GM10248 (cell line): ENCODE data around the gene SSRP1.

ENCODE experiments used
- CTCF ChIA-PET: fragments of 300-600 bp; sonication (Branson Sonifier 250); formaldehyde crosslinking; extraction: SDS; loops from one replicate; lab custom pipeline; 2021; ENCODE audit warnings: antibody characterized with exemption; lab: Yijun Ruan, JAX
- POLR2A ChIA-PET: fragments of 350-650 bp; sonication (Branson Sonifier 250); formaldehyde crosslinking; extraction: SDS; loops from one replicate; lab custom pipeline; 2020; ENCODE audit warnings: antibody characterized with exemption; lab: Yijun Ruan, JAX
- DNase-seq: peaks from one replicate; pipeline ENCODE4 v3.0.0; 2012; ENCODE audit errors: extremely low spot score
- CTCF ChIP-seq: IDR thresholded peaks from 2 replicates; pipeline ENCODE4 v1.5.1; 2012; ENCODE audit warnings: mild to moderate bottlenecking, low read depth; ENCODE audit errors: extremely low read depth, missing control alignments, control extremely low read depth

The SSRP1 gene

GRCh38 chr11:57316017-57316416 is 19.7 kb downstream of the SSRP1 start:
- CTCF ChIA-PET, result no interaction called here
- POLR2A ChIA-PET, result interaction anchor here (0.8 kb wide), 1 partner anchor 75 kb away, joined by 3 read pairs; no protein-coding TSS in a partner anchor
- DNase-seq, result no peak
- TF ChIP-seq CTCF, result no peak

GRCh38 chr11:57315491-57315890 is 20.2 kb downstream of the SSRP1 start:
- DNase-seq, result no peak
- POLR2A ChIA-PET, result interaction anchor here (0.8 kb wide), 1 partner anchor 74 kb away, joined by 3 read pairs; no protein-coding TSS in a partner anchor
- no peak for TF ChIP-seq CTCF
- CTCF ChIA-PET, result interaction anchor here (0.8 kb wide), 1 partner anchor 28 kb away, joined by 3 read pairs; no protein-coding TSS in a partner anchor

- no peak for TF ChIP-seq CTCF
- no peak for DNase-seq
- CTCF ChIA-PET, result interaction anchor here (0.8 to 1.2 kb wide), 2 partner anchors 17 to 29 kb away, joined by 3 to 4 read pairs; no protein-coding TSS in a partner anchor
- POLR2A ChIA-PET, result no interaction called here
Observed at GRCh38 chr11:57314221-57314973, 21.3 kb downstream of the SSRP1 start.

- POLR2A ChIA-PET, result no interaction called here
- CTCF ChIA-PET, result interaction anchor here (1.2 to 3.1 kb wide), 3 partner anchors 10 to 65 kb away, joined by 4 to 8 read pairs (median 4); no protein-coding TSS in a partner anchor
- DNase-seq, result no peak
- TF ChIP-seq CTCF, result no peak
Observed at GRCh38 chr11:57313788-57314135, 21.9 kb downstream of the SSRP1 start.

GRCh38 chr11:57313071-57313787 is 22.5 kb downstream of the SSRP1 start:
- ChIA-PET CTCF (interaction anchor here (0.7 to 3.1 kb wide), 4 partner anchors 10 to 65 kb away, joined by 3 to 8 read pairs (median 4); no protein-coding TSS in a partner anchor), POLR2A (no interaction called here)
- DNase-seq, result no peak
- TF ChIP-seq CTCF, result no peak

- CTCF ChIA-PET, result interaction anchor here (0.7 to 3.1 kb wide), 9 partner anchors 9 to 214 kb away, joined by 3 to 9 read pairs (median 4); no protein-coding TSS in a partner anchor
- POLR2A ChIA-PET, result interaction anchor here (0.6 kb wide), 1 partner anchor 225 kb away, joined by 3 read pairs; no protein-coding TSS in a partner anchor
- no peak for DNase-seq
- no peak for TF ChIP-seq CTCF
Observed at GRCh38 chr11:57312511-57313021, 23.1 kb downstream of the SSRP1 start.
